Natural killer cell (primary cell): ENCODE results near the gene ICA1. TPM values are rescaled to one million over a fixed set of nuclear protein-coding genes. Genes with fewer than 3 reads are reported as not detected.

Experiments
- ATAC-seq, 3 donors: fragments of 150-1000 bp in 2 of 3; fragments of 200-7000 bp in 1 of 3; cut with Tn5 transposase; 1 replicate in 1 of 3; 2 replicates in 2 of 3; pipeline ENCODE4 v1.10.0; 2021; ENCODE audit warnings: mild to moderate bottlenecking in 2 of 3, moderate library complexity in 2 of 3
- DNase-seq, 2 donors: peaks; one replicate each; pipeline versions ENCODE4 v3.0.0 to v3.0.0-alpha.2; 2013 to 2021; ENCODE audit warnings: mixed read lengths in 1 of 2
- H3K27ac ChIP-seq: one replicate; pipeline ENCODE4 v1.5.1; 2013; ENCODE audit warnings: mild to moderate bottlenecking, low read length
- H3K27me3 ChIP-seq: one replicate; pipeline ENCODE4 v1.6.1; 2013; ENCODE audit warnings: low read length; ENCODE audit not compliant: control insufficient read depth, insufficient read depth
- H3K36me3 ChIP-seq: one replicate; pipeline ENCODE4 v1.6.1; 2013; ENCODE audit warnings: low read length; ENCODE audit not compliant: control insufficient read depth, insufficient read depth
- H3K4me1 ChIP-seq: one replicate; pipeline ENCODE4 v1.6.1; 2013; ENCODE audit warnings: low read length; ENCODE audit not compliant: control insufficient read depth, insufficient read depth
- H3K4me3 ChIP-seq: one replicate; pipeline ENCODE4 v1.5.1; 2013; ENCODE audit warnings: low read length
- H3K9me3 ChIP-seq: one replicate; pipeline ENCODE4 v1.6.1; 2013; ENCODE audit warnings: low read length; ENCODE audit not compliant: control insufficient read depth, insufficient read depth
- H3K27ac Mint-ChIP-seq, 2 donors: one replicate each; pipeline ENCODE4 v1.8.0; 2022; ENCODE audit warnings: mild to moderate bottlenecking in 2 of 2, mixed read lengths in 2 of 2, moderate library complexity in 1 of 2
- H3K27me3 Mint-ChIP-seq, 2 donors: one replicate each; pipeline ENCODE4 v1.8.0; 2022; ENCODE audit warnings: low read depth in 2 of 2, mixed read lengths in 2 of 2
- H3K36me3 Mint-ChIP-seq: one replicate; pipeline ENCODE4 v1.8.0; 2022; ENCODE audit warnings: mixed read lengths
- H3K4me1 Mint-ChIP-seq, 2 donors: one replicate each; pipeline ENCODE4 v1.8.0; 2022; ENCODE audit warnings: mixed read lengths in 2 of 2
- H3K4me3 Mint-ChIP-seq: one replicate; pipeline ENCODE4 v1.8.0; 2022; ENCODE audit warnings: mild to moderate bottlenecking, moderate library complexity, mixed read lengths
- H3K9me3 Mint-ChIP-seq, 2 donors: one replicate each; pipeline ENCODE4 v1.8.0; 2022; ENCODE audit warnings: mixed read lengths in 2 of 2
- WGBS: methylation state at CpG from one replicate; pipeline ENCODE4 v1.1.7; 2013; ENCODE audit warnings: missing lambda C conversion rate; ENCODE audit not compliant: insufficient coverage; 5-methylcytosine and 5-hydroxymethylcytosine counted together
- intact Hi-C: fragments of 100-400 bp; cut with micrococcal nuclease; formaldehyde crosslinking; loops from one replicate; pipeline ENCODE4 v1.14.2; 2022
- total RNA-seq, 4 donors: library from RNA; stranded (reverse); fragments of 120-200 nt in 1 of 4; gene quantifications; one replicate each; pipeline versions ENCODE4 v1.2.3 to v1.2.4, GENCODE V29; 2013 to 2022
- TF ChIP-seq, protein P1 (sequence below): fragments of 200-600 bp; IDR thresholded peaks from one replicate; pipeline ENCODE4 v1.8.0; 2022; ENCODE audit warnings: antibody characterized with exemption

Gene ICA1
- total RNA-seq, 3 donors from 2014 or later (not counting 1 experiment from before 2014, with no cell fraction given): 0.75 to 1.9 (median 1.4) TPM

DNA sequence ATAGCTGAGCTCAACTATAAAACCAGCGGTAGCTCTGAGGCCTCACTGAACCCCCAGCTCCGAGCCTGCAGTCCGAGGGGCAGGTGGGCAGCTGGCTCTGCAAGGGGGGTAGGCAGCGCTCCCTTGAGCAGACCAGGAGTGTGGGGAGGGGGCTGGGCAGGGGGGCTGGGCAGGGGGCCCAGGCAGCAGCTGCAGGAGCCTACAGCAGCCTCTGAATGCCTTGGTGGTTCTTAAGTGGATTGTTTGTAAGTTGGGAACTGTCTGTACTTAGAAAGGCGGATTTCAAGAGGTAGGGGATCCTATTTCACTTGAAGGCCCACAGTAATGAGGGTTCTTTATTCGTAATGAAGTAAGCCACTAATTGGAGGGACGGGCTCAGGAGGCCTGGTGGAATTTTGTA lies 72.3 kb downstream of the ICA1 start:
- peaks cover 11 to 26% of the 10 kb centered on the region in 2 donors for H3K4me1 Mint-ChIP-seq
- H3K36me3 Mint-ChIP-seq: no peaks in the 10 kb centered on the region
- DNase-seq (no peak), ATAC-seq (no peak)
- peaks cover 6 to 9% of the 10 kb centered on the region in 2 donors for H3K27me3 Mint-ChIP-seq
- H3K9me3 Mint-ChIP-seq: no peaks in the 10 kb centered on the region
- peaks cover 4% of the 10 kb centered on the region for H3K27me3 ChIP-seq
- no peaks in the 10 kb centered on the region for H3K9me3 ChIP-seq
- H3K4me3 Mint-ChIP-seq: no peak overlapping the region
- intact Hi-C loops: loop anchor here (1.0 to 5.0 kb wide), 3 partner anchors 57 to 594 kb away; no protein-coding TSS in a partner anchor
- TF ChIP-seq, protein P1, sequence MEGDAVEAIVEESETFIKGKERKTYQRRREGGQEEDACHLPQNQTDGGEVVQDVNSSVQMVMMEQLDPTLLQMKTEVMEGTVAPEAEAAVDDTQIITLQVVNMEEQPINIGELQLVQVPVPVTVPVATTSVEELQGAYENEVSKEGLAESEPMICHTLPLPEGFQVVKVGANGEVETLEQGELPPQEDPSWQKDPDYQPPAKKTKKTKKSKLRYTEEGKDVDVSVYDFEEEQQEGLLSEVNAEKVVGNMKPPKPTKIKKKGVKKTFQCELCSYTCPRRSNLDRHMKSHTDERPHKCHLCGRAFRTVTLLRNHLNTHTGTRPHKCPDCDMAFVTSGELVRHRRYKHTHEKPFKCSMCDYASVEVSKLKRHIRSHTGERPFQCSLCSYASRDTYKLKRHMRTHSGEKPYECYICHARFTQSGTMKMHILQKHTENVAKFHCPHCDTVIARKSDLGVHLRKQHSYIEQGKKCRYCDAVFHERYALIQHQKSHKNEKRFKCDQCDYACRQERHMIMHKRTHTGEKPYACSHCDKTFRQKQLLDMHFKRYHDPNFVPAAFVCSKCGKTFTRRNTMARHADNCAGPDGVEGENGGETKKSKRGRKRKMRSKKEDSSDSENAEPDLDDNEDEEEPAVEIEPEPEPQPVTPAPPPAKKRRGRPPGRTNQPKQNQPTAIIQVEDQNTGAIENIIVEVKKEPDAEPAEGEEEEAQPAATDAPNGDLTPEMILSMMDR: no peak
- WGBS: 96% methylated on average over 7 of the region's 7 CpGs
- no peaks in the 10 kb centered on the region for H3K36me3 ChIP-seq
- peaks cover 6% of the 10 kb centered on the region for H3K4me1 ChIP-seq
- no peak overlapping the region for H3K27ac Mint-ChIP-seq
- H3K4me3 ChIP-seq: no peak overlapping the region
- no peak overlapping the region for H3K27ac ChIP-seq

GRCh38 chr7:8185926-8186683 lies 75.9 kb downstream of the ICA1 start:
- Mint-ChIP-seq H3K9me3 (no peaks in the 10 kb centered on the region), H3K36me3 (no peaks in the 10 kb centered on the region), H3K27ac (peak overlapping the region in 1 of 2 donors; percentile 4), H3K4me3 (no peak overlapping the region), H3K4me1 (peaks cover 11 to 31% of the 10 kb centered on the region in 2 donors), H3K27me3 (peaks cover 0 to 3% of the 10 kb centered on the region in 2 donors)
- Histone ChIP-seq H3K27me3 (no peaks in the 10 kb centered on the region), H3K36me3 (no peaks in the 10 kb centered on the region), H3K4me1 (peaks cover 6% of the 10 kb centered on the region), H3K4me3 (no peak overlapping the region), H3K9me3 (no peaks in the 10 kb centered on the region), H3K27ac (no peak overlapping the region)
- DNase-seq (no peak), ATAC-seq (no peak)
- 47% methylated on average over 3 of the region's 4 CpGs for WGBS
- TF ChIP-seq, protein P1: no peak
- intact Hi-C loops: no loop called here

DNA sequence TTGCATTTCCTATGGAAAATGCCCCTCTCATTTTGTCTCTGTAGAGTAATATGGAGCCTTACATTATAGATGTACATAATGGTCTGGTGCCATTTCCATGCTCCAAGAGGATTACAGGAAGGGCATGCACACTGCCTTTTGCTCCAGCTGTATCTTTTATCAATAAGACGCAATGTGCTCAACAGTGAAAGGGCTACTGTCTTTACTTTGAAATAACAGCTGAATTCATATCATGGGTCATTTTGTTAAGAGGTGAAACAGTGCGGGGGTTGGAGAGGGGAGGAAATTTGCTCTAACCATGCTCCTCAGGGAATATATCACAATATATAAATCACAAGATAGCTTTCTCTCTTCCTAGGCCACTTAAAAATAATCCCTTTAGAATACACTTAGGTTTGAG lies 77.7 kb downstream of the ICA1 start:
- Mint-ChIP-seq H3K27ac (no peak overlapping the region), H3K4me3 (no peak overlapping the region), H3K27me3 (peaks cover 0 to 3% of the 10 kb centered on the region in 2 donors), H3K36me3 (no peaks in the 10 kb centered on the region), H3K4me1 (peaks cover 17 to 23% of the 10 kb centered on the region in 2 donors), H3K9me3 (no peaks in the 10 kb centered on the region)
- DNase-seq (no peak), ATAC-seq (no peak)
- WGBS: 100% methylated on average over 1 of the region's 2 CpGs
- intact Hi-C loops: no loop called here
- Histone ChIP-seq H3K4me1 (peaks cover 6% of the 10 kb centered on the region), H3K4me3 (no peak overlapping the region), H3K27ac (no peak overlapping the region), H3K36me3 (no peaks in the 10 kb centered on the region), H3K27me3 (no peaks in the 10 kb centered on the region), H3K9me3 (no peaks in the 10 kb centered on the region)
- TF ChIP-seq, protein P1: no peak
